BJ (cell line): ENCODE data around the gene BLM. TPM values are rescaled to one million over a fixed set of nuclear protein-coding genes. Genes with fewer than 3 reads are reported as not detected.

ENCODE experiments used
- CTCF ChIA-PET: fragments of 350-600 bp; formaldehyde crosslinking; extraction: SDS; loops from one replicate; lab custom pipeline; 2021; ENCODE audit warnings: antibody characterized with exemption, inconsistent platforms; lab: Yijun Ruan, JAX
- POLR2A ChIA-PET: fragments of 300-600 bp; sonication (Branson Sonifier 250); formaldehyde crosslinking; extraction: SDS; loops from one replicate; lab custom pipeline; 2021; ENCODE audit warnings: antibody characterized with exemption; lab: Charles Lee
- DNase-seq: peaks from one replicate; pipeline ENCODE4 v3.0.0-alpha.2; 2011; ENCODE audit warnings: low read depth
- H3K27me3 ChIP-seq: 2 replicates; pipeline ENCODE4 v1.6.0; 2011; ENCODE audit warnings: low read length; ENCODE audit not compliant: control insufficient read depth, insufficient read depth
- H3K36me3 ChIP-seq: 2 replicates; pipeline ENCODE4 v1.5.1; 2011; ENCODE audit warnings: low read length; ENCODE audit not compliant: control insufficient read depth, insufficient read depth
- H3K4me3 ChIP-seq: 2 replicates; pipeline ENCODE4 v1.5.1; 2011; ENCODE audit warnings: low read depth, mild to moderate bottlenecking, control low read depth, low read length
- polyA plus RNA-seq: library from polyadenylated mRNA; depleted of rRNA; stranded (reverse); fragments of >200 nt; gene quantifications from 2 replicates; pipeline ENCODE4 v1.2.3, GENCODE V29; 2011
- TF ChIP-seq, protein P1 (sequence below): IDR thresholded peaks from 2 replicates; pipeline ENCODE4 v1.5.1; 2011; ENCODE audit warnings: low read depth, mild to moderate bottlenecking, control low read depth, inconsistent platforms, low read length, moderate library complexity; ENCODE audit not compliant: insufficient read depth

Gene BLM
- polyA plus RNA-seq, 1 experiment: 1.3 TPM

GRCh38 chr15:90749754-90750153 is 32.6 kb downstream of the BLM start:
- TF ChIP-seq, protein P1, sequence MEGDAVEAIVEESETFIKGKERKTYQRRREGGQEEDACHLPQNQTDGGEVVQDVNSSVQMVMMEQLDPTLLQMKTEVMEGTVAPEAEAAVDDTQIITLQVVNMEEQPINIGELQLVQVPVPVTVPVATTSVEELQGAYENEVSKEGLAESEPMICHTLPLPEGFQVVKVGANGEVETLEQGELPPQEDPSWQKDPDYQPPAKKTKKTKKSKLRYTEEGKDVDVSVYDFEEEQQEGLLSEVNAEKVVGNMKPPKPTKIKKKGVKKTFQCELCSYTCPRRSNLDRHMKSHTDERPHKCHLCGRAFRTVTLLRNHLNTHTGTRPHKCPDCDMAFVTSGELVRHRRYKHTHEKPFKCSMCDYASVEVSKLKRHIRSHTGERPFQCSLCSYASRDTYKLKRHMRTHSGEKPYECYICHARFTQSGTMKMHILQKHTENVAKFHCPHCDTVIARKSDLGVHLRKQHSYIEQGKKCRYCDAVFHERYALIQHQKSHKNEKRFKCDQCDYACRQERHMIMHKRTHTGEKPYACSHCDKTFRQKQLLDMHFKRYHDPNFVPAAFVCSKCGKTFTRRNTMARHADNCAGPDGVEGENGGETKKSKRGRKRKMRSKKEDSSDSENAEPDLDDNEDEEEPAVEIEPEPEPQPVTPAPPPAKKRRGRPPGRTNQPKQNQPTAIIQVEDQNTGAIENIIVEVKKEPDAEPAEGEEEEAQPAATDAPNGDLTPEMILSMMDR: no peak
- DNase-seq: no peak
- ChIA-PET POLR2A (interaction anchor here (0.7 kb wide), 1 partner anchor 19 kb away, joined by 3 read pairs; no protein-coding TSS in a partner anchor), CTCF (interaction anchor here (0.6 kb wide), 1 partner anchor 20 kb away, joined by 3 read pairs; no protein-coding TSS in a partner anchor)
- no peaks in the 10 kb centered on the region for H3K36me3 ChIP-seq
- no peak overlapping the region for H3K4me3 ChIP-seq
- no peaks in the 10 kb centered on the region for H3K27me3 ChIP-seq

DNA sequence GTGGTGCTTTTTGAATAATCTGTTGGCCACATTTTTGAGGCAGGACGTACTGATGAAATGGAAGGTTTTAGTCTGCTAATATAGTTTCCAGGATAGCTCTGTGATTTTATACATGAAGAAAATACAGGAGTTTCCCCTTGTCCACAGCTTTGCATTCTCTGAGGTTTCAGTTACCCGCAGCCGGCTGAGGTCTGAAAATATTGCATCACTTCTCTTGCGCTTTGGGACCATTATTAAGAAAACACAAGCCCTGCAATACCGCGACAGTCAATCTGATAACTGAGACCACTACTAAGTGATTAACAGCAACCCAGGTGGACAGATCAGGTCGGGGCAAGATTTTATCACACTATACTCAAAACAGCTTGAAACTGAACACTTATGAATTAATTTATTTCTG is 33.0 kb downstream of the BLM start:
- Histone ChIP-seq H3K4me3 (no peak overlapping the region), H3K27me3 (no peaks in the 10 kb centered on the region), H3K36me3 (no peaks in the 10 kb centered on the region)
- ChIA-PET POLR2A (interaction anchor here (0.7 kb wide), 1 partner anchor 20 kb away, joined by 3 read pairs; no protein-coding TSS in a partner anchor), CTCF (interaction anchor here (0.6 kb wide), 1 partner anchor 19 kb away, joined by 3 read pairs; no protein-coding TSS in a partner anchor)
- DNase-seq: no peak
- TF ChIP-seq, protein P1: no peak

GRCh38 chr15:90751300-90751825 is 34.2 kb downstream of the BLM start:
- Histone ChIP-seq H3K4me3 (no peak overlapping the region), H3K36me3 (no peaks in the 10 kb centered on the region), H3K27me3 (no peaks in the 10 kb centered on the region)
- CTCF ChIA-PET: no interaction called here
- DNase-seq: no peak
- TF ChIP-seq, protein P1: no peak
- POLR2A ChIA-PET: no interaction called here

DNA sequence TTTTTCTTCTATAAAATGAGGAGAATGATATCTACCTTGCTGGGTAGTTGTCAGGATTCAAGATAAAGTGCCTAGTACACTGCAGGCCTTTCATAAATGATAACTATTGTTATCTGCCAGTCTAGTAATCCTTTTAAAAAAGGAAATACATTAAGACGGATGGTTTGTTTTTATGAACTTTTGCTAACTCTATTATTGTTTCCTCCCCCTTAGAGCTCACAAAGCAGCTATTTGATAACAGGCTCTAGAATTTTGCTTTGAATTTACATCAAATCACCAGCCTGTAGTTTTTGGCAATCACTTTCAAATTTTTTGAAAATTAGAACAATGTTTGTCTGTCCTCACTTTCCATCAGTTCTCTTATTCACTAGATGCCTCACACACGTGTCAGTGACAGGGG is 39.8 kb downstream of the BLM start:
- CTCF ChIA-PET: interaction anchor here (0.5 kb wide), 1 partner anchor 21 kb away, joined by 5 read pairs; no protein-coding TSS in a partner anchor
- Histone ChIP-seq H3K27me3 (no peaks in the 10 kb centered on the region), H3K36me3 (no peaks in the 10 kb centered on the region), H3K4me3 (no peak overlapping the region)
- DNase-seq: no peak
- POLR2A ChIA-PET: no interaction called here
- TF ChIP-seq, protein P1: no peak

DNA sequence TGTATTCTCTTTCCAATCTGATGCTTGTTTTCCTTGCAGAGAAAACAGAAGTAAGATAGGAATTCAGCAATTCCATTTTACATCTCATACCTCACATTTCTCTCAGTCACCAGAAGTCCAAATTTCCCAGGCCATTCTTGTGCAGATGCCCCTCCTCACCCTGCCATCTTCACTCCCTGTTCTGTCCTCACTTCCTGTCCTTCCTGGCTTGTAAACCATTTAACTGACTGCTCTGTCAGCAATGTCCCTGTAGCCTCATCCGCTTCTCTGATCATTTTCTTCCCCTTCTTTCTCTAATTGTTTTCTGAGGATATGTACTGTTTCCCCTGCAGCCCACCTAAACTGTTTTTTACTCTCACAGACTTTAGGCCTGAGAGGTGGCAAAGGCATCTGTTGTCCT is 40.3 kb downstream of the BLM start:
- Histone ChIP-seq H3K36me3 (no peaks in the 10 kb centered on the region), H3K27me3 (no peaks in the 10 kb centered on the region), H3K4me3 (no peak overlapping the region)
- ChIA-PET CTCF (interaction anchor here (0.5 kb wide), 1 partner anchor 22 kb away, joined by 5 read pairs; no protein-coding TSS in a partner anchor), POLR2A (no interaction called here)
- TF ChIP-seq, protein P1: no peak
- DNase-seq: no peak
